NCI-H345 treated with DMSO at 0.1 percent for 48 hours (cell line): ENCODE measurements around the gene PRR19.
A peak's percentile ranks its signal among the peaks of the same experiment; 100 is the strongest.
"Not testable (repeated sequence)": the region's sequence is repeated elsewhere in the genome, so short reads cannot be mapped to it uniquely, and the experiment has no call there.

Experiments
- DNase-seq: peaks from one replicate; lab custom pipeline; 2025; ENCODE audit not compliant: unreplicated experiment; lab: John Stamatoyannopoulos, UW

The PRR19 gene

GRCh38 chr19:42323852-42324654 is 22.1 kb downstream of the PRR19 start:
- no peak for DNase-seq

- no peak for DNase-seq
Measured at GRCh38 chr19:42324655-42325307, 22.8 kb downstream of the PRR19 start.

DNA sequence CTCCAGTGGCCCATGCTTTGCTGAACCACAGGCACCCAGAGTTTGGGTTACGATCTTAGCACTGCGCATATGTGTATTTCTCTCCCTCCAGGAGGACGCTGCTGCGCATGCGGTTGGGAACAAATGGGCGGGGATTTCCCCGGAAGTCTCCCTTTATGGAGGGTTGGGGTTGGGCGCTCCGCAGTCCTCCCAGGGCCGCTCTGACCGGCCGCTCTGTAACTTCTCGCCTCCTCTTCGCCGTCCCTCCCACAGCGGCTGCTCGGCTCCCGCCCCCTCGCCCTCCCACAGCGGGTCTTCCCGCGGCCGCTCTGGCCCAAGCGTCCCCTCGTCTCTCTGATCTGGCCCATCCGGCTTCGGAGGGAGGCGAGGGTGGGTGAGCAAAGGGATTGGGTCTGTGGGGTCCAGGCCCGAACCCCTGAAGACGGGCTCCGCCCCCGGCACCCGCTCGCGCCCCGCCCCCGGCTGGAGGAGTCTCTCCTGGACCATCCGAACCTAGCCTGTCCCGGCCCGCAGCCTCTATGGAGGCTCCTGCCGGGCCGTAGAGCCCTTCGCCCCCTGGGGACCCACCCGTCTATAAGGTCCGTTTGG is 23.5 kb downstream of the PRR19 start, which contains the start of gene MEGF8:
Gene MEGF8, plus strand, starts transcription at position 328 of the 588 bp plus-strand sequence. CDS start 609 bp downstream, outside the sequence.
- DNase-seq, result peak; percentile 88

- DNase-seq, result no peak
Measured at GRCh38 chr19:42325896-42326771, 24.2 kb downstream of the PRR19 start.

GRCh38 chr19:42326969-42327368 is 25.0 kb downstream of the PRR19 start:
- DNase-seq, result no peak

- DNase-seq, result no peak
Measured at GRCh38 chr19:42327381-42327780, 25.4 kb downstream of the PRR19 start.

GRCh38 chr19:42328106-42328505 is 26.2 kb downstream of the PRR19 start:
- no peak for DNase-seq

- DNase-seq, result no peak
Measured at GRCh38 chr19:42328854-42329253, 26.9 kb downstream of the PRR19 start.

GRCh38 chr19:42330241-42330711 is 28.3 kb downstream of the PRR19 start:
- no peak for DNase-seq

DNA sequence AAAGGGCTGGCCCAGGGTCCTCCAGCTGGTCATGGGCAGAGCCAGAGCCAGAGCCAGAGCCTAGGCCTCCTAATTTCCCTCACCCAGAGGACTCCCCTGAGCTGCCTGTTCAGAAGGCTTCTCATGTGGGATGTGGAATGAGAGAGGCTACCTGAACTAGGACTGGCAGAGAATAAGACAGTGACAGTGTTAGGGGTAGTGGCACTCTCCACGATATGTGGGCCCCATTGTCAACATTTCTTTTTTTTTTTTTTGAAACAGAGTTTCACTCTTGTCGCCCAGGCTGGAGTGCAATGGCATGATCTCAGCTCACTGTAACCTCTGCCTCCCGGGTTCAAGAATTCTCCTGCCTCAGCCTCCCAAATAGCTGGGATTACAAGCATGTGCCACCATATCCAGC is 29.4 kb downstream of the PRR19 start:
- not testable (repeated sequence) for DNase-seq

- no peak for DNase-seq
Measured at GRCh38 chr19:42332059-42332458, 30.1 kb downstream of the PRR19 start.

DNA sequence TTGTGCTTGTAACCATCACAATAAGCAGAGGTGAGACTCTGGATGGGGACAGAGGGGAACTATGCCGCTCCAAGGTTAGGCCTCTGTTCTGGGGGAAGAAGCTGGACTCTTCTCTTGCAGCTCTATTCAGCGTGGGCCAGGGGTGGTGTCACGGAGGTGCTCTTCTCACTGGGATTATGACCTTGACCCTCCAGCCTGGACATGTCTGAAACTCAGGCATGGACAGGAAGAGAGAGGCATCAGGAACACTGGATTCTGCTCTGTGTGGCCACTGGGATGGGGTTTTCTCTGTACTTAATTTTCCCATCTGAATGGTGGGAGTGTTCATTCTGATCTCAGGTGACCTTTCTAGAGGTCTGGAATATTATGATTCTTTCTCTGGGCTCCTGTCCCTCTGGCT is 31.1 kb downstream of the PRR19 start:
- DNase-seq, result no peak

- no peak for DNase-seq
Measured at GRCh38 chr19:42333975-42334696, 32.2 kb downstream of the PRR19 start.

- DNase-seq, result no peak
Measured at GRCh38 chr19:42334697-42335373, 32.9 kb downstream of the PRR19 start.

GRCh38 chr19:42335374-42335936 is 33.5 kb downstream of the PRR19 start:
- no peak for DNase-seq

DNA sequence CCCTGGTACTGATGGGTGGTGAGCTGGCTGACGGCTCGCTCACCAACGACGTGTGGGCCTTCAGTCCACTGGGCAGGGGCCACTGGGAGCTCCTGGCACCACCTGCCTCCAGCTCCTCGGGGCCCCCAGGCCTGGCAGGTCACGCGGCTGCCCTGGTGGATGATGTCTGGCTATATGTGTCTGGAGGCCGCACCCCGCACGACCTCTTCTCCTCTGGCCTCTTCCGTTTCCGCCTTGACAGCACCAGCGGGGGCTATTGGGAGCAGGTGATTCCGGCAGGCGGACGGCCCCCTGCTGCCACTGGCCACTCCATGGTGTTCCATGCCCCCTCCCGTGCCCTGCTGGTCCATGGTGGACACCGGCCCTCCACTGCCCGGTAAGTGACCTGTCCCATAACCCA is 34.0 kb downstream of the PRR19 start:
- no peak for DNase-seq

DNA sequence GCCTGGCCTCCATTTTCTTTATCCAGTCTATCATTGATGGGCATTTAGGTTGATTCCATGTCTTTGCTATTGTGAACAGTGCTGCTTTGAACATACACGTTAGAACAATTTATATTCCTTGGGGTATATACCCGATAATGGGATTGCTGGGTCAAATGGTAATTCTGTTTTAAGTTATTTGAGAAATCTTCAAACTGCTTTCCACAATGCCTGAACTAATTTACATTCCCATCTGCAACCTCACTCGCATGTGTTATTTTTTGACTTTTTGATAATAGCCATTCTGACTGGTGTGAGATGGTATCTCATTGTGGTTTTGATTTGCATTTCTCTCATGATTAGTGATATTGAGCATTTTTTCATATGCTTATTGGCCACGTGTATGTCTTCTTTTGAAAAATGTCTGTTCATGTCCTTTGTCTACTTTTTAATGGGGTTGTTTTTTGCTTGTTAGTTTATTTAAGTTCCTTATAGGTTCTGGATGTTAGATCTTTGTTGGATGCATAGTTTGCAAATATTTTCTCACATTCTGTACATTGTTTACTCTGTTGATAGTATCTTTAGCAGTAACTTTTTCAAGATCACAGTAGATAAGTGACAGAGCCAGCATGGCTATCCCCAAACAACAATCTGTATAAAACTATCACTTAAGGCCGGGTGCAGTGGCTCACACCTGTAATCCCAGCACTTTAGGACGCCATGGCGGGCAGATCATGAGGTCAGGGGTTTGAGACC is 37.4 kb downstream of the PRR19 start:
- DNase-seq, result not testable (repeated sequence)

DNA sequence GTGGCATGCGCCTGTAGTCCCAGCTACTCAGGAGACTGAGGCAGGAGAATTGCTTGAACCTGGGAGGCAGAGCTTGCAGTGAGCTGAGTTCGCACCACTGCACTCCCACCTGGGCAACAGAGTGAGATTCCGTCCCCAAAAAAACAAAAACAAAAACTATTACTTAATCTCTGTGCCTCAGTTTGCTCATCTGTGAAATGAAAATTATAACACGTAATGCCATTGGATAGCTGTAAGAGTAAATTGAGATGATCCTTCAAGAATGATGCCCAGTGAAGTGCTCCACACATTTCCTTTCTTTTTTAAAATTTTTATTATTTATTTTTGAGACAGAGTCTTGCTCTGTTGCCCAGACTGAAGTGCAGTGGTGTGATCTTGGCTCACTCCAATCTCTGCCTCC is 38.0 kb downstream of the PRR19 start:
- DNase-seq, result not testable (repeated sequence)
